NOMO-1 treated with dmso at 0.1 percent for 144 hours (cell line): ENCODE data around the gene SRGAP3.

ENCODE experiments used
- DNase-seq: peaks from one replicate; lab custom pipeline; 2025; ENCODE audit not compliant: unreplicated experiment; lab: John Stamatoyannopoulos, UW

Gene SRGAP3

DNA sequence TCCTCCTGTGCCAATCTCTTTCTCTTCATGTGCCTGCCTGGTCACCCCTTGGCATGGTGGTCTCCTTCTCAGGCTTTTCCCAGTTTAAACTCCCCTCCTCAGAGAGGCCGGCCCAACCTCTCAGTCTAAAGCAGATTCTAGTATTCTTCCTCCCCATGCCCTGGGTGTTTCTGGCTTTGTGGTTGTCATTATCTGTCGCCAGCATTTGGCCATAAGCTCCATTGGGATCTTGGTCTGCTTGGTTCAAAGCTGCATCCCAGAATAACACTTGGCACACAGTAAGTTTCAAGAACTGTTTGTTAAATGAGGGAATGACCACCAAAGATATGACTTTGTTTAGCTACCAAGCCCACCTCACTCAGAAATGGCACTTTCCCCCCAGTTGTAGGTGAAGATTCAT lies 275.0 kb downstream of the SRGAP3 start:
- DNase-seq, result no peak

DNA sequence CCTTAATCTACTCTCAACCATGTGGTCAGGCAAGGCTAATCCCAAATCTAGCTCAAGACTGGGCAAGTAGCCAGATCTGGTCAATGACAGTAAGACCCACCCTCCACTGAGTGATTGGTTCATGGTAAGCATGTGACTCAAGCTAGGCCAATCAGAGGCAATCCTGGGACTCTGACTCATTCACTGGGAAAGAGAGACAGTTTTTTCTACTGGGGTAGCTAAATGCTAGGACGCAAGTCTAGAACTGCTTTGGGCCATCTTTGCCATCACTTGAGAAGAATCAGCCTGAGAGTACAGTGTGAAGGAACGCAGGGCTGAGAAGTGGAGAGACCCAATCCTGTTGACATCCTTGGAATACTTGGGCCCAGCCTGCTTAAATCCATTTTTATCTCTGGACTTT lies 276.8 kb downstream of the SRGAP3 start:
- DNase-seq, result no peak

DNA sequence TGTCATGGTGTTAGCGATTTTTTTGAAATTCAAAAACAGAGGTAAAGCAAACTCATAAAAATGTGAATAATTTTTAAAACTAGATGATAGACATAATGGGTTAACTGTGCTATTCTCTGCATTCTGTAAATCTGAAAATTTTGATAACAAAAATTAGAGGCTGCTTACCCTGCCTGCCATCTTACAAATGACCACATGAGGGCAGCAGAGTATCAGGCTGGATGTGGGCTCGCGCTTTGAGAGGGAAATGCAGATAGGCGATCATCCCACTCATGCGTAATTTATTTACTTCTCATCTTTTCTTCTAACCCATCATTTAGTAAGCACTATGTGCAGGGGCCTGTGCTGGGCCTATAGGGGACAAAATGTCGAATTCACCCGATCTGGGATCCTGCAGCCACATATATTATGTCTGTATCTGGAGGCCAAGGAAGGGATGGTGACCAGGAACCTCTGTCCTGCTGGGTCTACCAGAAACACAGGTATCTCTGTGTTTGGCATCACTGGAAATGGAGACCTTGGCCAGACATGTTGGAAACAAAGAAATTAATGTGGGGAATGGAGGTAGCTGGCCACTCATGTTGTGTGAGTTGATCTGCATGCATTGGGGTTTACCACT lies 278.4 kb downstream of the SRGAP3 start:
- peak; percentile 29 for DNase-seq

DNA sequence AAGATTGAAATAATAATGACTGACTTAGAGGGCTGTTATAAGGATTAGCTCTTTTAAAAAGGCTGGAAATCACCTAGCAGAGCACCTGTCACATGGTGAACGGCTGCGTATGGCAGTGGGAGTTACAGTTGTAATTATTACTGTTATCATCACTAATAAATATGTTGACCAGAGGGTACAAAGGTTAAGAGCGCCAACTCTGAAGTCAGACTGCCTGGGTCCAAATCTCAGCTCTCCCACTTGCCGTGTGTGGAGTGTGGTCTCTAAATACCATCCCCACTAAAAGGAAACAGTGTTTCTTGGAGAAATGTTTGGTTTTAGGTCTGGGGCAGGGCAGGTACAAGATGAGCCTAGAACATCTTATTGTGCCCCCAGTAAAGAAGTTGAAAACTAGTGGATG lies 280.2 kb downstream of the SRGAP3 start:
- no peak for DNase-seq

- DNase-seq, result no peak
Observed at GRCh38 chr3:8968375-8968882, 281.0 kb downstream of the SRGAP3 start.

DNA sequence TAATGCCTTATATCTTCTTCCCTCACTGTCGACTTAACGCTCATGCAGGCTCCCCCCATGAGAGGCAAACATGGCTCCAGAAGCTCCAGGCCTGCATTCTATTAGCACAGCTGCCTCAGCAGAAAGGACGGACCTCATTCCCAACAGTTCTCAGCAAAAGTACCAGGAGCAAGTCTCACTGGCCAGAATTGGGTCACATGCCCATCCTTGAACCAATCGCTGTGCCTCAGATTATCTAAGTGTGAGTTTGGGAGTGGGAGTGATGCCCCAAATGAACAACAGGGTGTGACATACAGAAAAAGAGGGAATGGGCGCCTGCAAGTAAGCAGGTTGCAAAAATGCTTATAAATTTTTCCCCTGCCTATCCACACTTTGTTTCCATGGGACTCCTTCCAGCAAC lies 281.9 kb downstream of the SRGAP3 start:
- DNase-seq, result no peak

DNA sequence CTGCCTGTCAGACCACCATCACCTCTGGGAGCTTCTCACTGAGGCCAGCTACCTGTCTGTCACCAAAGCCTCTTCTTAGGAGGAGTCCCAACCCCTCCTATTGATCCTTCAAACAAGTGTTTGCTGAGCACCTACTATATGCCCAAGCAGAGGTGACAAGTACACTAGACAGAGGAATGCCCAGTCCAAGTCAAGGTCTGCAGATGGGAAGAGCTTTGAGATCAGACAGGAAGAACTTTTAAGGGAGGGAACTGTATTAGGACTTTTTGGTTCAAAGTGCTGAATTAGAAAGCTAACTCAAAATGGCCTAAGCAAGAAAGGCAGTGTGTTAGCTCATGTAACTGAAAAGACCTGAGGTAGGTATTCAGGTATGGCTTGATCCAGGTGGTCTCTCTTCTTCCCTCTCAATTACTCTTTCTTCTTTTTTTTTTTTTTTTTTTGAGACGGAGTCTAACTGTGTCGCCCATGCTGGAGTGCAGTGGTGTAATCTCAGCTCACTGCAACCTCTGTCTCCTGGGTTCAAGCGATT lies 282.6 kb downstream of the SRGAP3 start:
- DNase-seq, result no peak

DNA sequence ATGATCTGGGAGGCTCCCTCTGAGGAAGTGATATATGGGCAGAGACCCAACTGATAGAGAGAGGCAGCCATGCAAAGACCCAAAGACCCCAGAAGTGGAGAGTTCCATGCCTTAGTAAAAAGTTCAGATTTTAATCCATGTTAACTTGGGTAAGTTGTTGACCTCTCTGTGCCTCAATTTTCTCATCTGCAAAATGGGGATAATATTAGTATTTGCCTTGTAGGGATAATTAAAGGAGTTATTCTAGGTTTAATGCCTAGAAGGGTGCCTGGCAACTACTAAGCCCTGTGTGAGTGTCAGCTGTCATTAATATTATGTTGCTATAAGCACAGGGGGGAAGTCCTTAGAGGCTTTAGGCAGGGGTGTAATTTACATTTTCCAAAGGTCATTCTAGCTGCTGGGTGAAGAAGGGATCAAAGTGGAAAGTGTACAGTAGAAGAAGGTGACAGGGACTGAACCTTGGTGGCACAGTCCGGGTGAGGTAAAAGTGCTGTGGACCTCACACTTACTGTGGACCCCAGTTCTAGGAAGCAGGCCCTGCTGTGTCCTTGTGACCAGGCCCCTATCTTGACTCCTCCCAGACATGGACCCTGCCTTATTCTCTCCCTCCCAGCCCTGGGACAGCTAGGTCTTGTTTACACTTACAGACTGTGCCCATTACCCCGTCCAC lies 283.2 kb downstream of the SRGAP3 start:
- DNase-seq, result no peak

DNA sequence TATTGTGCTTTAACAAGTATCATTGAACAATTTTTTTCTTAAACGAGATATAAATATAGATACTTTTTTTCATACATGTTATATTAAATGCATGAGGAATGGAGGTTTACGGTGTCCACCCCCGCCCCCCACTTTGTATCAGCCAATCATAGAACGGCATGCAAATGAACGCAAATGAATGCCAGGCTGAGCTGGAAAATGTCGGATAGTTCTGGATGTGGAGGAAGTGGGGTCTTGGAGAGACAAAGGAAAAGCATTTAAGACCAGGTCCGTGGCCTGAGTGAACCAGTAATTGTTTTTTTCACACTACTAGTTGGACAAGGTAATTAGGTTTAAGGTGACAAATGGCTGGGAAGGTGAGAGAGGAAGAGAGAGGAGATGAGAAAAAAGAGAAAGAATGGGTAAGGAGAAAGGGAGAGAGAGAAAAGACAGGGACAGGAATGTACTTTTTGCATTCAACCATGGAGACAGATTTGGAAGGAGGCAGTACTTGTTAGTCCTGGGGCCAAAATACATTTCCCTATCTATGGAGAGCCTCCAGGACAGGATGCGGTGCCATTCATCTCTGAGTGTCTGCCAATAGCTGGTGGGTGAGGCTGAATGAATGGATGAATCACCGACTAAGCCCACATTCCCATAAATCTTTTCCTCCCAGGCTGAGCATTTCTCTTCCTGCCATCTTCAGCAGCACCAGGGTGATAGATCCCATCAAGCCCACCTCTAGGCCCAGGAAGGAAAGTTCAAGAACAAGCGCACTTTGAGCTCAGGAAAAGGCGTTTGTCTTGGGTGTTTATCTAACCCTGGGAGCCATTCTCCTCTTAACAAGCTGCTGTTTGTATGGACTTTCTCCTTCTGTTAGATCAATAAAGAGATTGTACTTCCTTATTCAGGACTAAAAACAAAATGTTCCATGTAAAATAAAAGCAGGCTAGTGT lies 284.7 kb downstream of the SRGAP3 start:
- no peak for DNase-seq

DNA sequence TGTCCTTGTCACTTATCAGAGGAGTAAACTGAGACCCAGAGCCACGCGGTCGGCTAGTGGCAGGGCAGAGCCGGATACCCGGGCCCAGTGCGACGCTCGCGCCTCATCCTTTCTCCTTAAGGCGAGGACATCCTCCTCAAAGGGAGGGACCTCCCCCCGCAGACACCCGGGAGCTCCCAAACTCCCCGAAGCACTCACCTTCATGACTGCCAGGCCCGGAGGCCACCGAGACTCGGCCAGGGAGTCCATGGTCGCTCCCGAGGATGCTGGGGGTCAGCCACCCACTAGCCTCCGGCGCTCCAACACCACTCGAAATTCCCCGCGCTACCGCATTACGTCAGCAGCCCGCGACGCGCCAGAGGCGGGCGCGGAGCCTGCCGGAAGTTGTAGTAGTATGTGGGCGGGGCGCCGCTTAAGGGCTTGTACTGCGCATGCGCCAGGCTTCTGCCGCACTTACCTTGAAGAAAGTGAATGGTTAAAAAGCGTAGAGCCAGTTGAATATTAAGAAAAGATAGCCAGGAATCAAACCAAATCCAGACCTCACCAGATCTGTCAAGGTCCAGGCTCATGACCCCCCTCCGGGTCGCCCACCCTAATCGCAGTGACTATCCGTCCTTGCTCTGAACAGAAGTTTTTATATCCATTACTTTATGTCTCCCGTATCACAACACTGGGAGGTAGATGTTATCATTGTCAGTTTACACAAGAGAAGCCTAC lies 286.2 kb downstream of the SRGAP3 start, which contains the start of gene RAD18:
Gene RAD18, minus strand, starts transcription at position 336 of the 717 bp plus-strand sequence. Its CDS starts 87 bp downstream, at position 249.
- peak; percentile 86 for DNase-seq

DNA sequence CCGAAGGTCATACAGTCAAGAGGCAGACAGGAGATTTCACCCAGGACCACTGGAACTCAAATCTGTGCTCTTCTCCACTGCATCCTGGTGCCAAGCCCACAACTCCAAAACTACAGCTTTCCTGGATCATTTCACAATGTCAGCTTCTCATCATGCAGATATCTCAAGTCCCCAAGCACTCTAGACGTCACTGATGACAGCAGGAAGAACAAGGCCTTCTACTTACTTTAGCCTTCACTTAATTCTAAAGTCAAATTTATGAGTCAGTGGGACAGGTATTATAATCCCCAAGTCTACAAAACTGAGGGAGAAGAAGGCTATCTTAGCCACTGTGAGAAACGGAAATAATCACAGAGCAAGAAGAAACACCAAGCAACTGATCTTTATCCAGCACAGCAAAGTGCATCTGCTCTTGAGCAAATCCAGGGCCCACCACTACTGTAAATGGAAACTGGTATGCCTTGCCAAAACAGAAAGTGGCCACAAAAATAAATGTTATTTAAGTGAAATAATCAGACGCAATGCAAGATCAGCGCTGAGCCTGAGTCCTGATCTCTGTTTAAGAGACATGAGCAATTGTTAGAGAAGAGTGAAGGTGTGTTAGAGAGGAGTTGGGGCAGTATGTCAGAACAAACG lies 287.1 kb downstream of the SRGAP3 start:
- DNase-seq, result no peak

- peak; percentile 51 for DNase-seq
Observed at GRCh38 chr3:8959668-8960067, 289.8 kb downstream of the SRGAP3 start.

DNA sequence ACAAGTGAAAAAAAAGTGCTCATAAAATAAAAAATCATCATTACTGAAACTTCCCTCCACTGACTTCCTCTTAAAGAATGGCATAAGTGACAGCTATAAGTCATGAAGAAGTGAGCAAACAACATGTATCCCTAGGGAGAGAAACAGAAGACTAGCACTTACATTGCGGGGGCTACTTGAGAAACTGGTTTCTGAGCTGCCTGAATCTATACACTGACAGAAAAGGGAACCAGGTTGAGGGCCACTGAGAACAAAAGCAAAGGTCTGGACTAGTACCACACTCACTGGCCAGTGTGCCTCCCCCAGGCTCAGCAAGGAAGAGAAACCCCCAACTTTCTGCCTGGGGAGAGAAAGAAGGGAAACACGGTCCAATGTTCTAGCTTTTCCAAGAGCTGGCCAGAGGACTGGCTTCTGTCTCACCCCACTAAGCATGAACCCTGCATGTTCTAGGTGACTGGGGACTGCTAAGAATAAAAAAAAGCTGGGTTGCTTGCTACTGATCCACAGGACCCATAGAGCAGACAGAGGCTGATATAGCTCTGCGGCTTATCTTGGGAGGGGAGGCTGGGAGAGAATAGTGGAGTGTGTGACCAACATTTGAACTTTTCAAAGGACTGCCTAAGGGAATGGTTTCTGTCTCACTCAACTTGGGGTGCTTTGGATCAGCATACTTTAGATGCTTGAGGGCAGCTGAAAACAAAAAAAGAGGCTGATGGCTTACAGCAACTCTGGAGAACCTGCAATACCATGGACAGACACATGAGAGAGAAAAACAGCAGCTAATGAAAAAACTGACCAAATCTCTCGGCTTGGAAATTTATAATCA lies 294.3 kb downstream of the SRGAP3 start:
- peak; percentile 26 for DNase-seq

DNA sequence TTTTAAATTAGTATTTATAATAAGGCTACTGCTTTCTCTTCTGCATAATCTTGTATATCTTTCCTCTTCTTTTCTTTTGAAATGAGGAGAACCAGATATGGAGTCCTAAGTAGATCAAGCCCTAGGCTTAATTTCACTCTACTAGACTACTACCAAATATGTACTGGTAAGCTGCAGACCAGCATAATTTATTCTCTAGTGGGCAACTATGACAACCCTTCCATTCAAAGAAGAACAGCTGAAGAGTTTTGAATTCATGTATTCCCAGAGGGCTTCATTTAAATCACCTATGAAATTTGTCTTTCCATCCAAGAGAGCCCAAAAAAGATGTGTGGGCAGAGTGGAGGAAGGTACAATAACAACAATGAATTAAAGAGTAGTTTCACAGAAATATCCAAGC lies 296.1 kb downstream of the SRGAP3 start:
- no peak for DNase-seq

DNA sequence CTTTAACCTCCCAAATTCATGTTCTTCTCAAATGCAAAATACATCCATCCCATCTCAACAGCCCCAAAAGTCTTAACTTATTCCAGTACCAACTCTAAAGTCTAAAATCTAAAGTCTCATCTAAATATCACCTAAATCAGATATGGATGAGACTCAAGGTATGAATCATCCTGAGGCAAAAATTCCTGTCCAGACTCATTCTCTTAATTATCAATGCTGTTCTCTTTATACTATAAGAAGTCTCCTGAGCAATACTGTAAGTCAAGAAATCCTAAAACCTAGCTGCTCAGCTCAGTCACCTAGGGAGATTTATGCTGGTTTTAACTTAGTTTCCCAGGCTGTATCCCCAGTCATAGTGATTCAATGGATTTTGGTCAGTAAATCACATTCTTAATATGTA lies 297.3 kb downstream of the SRGAP3 start:
- DNase-seq, result no peak

GRCh38 chr3:8945890-8946600 lies 303.4 kb downstream of the SRGAP3 start:
- DNase-seq, result no peak

GRCh38 chr3:8942746-8943488 lies 306.5 kb downstream of the SRGAP3 start:
- DNase-seq, result no peak

- DNase-seq, result no peak
Observed at GRCh38 chr3:8942115-8942514, 307.3 kb downstream of the SRGAP3 start.
